HL-60 (cell line): ENCODE results near the gene DIS3L2.

ENCODE experiments used
- CTCF ChIP-seq: IDR thresholded peaks from one replicate; pipeline ENCODE4 v1.5.1; 2011; ENCODE audit warnings: low read length, control low read depth, inconsistent platforms; ENCODE audit not compliant: insufficient read depth
- GABPA ChIP-seq: IDR thresholded peaks from 2 replicates; pipeline ENCODE4 v1.6.1; 2012; ENCODE audit warnings: low read depth
- POLR2AphosphoS5 ChIP-seq: IDR thresholded peaks from 2 replicates; pipeline ENCODE4 v1.6.1; 2012; ENCODE audit warnings: low read depth
- REST ChIP-seq: IDR thresholded peaks from 2 replicates; pipeline ENCODE4 v1.6.1; 2012; ENCODE audit warnings: low read depth; ENCODE audit not compliant: insufficient replicate concordance
- SPI1 ChIP-seq: IDR thresholded peaks from 2 replicates; pipeline ENCODE4 v1.6.1; 2012; ENCODE audit warnings: low read depth, mild to moderate bottlenecking, borderline replicate concordance

GRCh38 chr2:232340171-232340935 lies 378.8 kb downstream of the DIS3L2 start:
- no peak for TF ChIP-seq POLR2AphosphoS5
- no peak for TF ChIP-seq CTCF
- no peak for TF ChIP-seq REST
- TF ChIP-seq GABPA, result no peak
- TF ChIP-seq SPI1, result no peak
